Fibroblast of lung (primary cell): ENCODE data around the gene ELOA.

Experiments used
- EZH2 ChIP-seq: IDR thresholded peaks from 2 replicates; pipeline ENCODE4 v1.5.1; 2012; ENCODE audit warnings: low read length, control low read depth, mild to moderate bottlenecking; ENCODE audit errors: missing control alignments
- TF ChIP-seq, protein P1 (sequence below), 2 donors: IDR thresholded peaks in 1 of 2; conservative IDR thresholded peaks in 1 of 2; 1 replicate in 1 of 2; 2 replicates in 1 of 2; pipeline ENCODE4 v1.5.1; 2011 to 2012; ENCODE audit warnings: low read length in 2 of 2, control low read depth in 1 of 2, inconsistent platforms in 1 of 2, low read depth in 1 of 2, mild to moderate bottlenecking in 1 of 2

DNA sequence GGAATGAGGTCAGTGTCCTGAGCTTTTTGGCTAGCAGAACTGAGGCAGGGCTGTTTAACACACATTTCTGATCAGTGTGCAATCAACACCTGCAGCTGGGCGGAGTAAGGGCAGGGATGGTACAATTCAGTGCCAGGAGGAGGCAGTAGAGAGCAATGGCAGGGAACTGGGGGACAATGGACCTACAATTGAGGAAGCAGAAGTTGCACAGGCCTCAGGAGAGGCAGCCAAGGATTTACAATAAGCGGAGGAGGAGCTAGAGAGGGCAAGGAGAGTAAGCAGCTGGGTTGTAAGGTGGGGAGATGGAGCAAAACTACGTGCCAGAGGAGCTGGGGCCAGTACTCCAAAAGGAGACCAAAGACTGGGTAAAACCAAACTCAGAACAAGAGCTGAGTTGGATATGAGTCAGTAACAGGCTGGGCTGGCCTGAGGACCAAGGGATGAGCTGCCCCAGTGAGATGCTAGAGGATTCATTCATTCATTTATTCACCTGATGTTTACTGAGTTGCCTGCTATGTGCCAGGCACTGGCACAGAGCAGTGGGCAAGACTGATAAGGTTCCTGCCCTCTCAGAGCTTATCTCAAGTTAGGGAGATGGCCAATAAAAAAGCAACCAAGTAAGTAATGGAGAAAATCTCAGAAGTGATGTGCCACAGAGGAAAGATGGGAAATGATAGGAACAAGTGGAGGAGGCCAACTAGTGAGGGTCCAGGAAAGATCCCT is 67.7 kb downstream of the ELOA start:
- TF ChIP-seq, protein P1, sequence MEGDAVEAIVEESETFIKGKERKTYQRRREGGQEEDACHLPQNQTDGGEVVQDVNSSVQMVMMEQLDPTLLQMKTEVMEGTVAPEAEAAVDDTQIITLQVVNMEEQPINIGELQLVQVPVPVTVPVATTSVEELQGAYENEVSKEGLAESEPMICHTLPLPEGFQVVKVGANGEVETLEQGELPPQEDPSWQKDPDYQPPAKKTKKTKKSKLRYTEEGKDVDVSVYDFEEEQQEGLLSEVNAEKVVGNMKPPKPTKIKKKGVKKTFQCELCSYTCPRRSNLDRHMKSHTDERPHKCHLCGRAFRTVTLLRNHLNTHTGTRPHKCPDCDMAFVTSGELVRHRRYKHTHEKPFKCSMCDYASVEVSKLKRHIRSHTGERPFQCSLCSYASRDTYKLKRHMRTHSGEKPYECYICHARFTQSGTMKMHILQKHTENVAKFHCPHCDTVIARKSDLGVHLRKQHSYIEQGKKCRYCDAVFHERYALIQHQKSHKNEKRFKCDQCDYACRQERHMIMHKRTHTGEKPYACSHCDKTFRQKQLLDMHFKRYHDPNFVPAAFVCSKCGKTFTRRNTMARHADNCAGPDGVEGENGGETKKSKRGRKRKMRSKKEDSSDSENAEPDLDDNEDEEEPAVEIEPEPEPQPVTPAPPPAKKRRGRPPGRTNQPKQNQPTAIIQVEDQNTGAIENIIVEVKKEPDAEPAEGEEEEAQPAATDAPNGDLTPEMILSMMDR (conservative IDR thresholded peaks at IDR 0.05 in 1 of 2, IDR thresholded peaks at IDR 0.05 in 1 of 2; ENCODE audit: low read depth in 1 of 2, low read length in 2 of 2) = peak; percentile 45 to 69
- no peak for TF ChIP-seq EZH2
